Uterus (tissue), 2 donors: ENCODE measurements around the gene C2CD4A.

Experiments used
- POLR2A ChIP-seq, 2 donors: fragments of 450-650 bp; IDR thresholded peaks; one replicate each; pipeline ENCODE4 v1.6.1; 2016; ENCODE audit warnings: antibody characterized with exemption in 2 of 2, mild to moderate bottlenecking in 1 of 2, moderate library complexity in 1 of 2
- TF ChIP-seq, protein P1 (sequence below), 4 experiments: fragments of 200-600 bp in 2 of 4; fragments of 450-650 bp in 2 of 4; sonication (generic) in 2 of 4; IDR thresholded peaks; one replicate each; pipeline ENCODE4 v1.5.1; 2016 to 2019; ENCODE audit warnings: antibody characterized with exemption in 4 of 4, mild to moderate bottlenecking in 2 of 4, moderate library complexity in 1 of 4

DNA sequence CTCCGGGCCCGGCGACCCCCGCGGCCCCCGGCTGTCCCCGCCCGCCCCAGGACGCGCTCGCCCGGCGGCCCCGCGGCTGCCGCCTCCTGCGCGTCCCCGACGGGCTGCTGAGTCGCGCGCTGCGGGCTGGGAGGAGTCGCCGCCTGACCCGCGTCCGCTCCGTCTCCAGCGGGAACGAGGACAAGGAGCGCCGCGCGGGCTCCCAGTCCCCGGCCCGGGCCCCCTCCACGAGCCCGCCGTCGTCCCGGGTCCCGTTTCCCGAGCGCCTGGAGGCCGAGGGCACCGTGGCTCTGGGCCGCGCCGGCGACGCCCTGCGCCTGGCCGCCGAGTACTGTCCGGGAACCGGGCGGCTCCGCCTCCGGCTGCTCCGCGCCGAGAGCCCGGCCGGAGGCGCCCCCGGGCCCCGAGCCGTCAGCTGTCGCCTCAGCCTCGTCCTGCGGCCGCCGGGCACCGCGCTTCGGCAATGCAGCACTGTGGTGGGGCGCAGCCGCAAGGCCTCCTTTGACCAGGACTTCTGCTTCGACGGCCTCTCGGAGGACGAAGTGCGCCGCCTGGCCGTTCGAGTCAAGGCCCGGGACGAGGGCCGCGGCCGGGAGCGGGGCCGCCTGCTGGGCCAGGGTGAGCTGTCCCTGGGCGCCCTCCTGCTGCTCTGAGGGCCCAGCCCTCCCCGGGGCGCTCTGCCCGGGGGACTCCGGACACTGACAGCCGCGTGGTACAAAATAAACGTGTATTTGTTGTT is 1.5 kb downstream of the C2CD4A start:
- TF ChIP-seq, protein P1, sequence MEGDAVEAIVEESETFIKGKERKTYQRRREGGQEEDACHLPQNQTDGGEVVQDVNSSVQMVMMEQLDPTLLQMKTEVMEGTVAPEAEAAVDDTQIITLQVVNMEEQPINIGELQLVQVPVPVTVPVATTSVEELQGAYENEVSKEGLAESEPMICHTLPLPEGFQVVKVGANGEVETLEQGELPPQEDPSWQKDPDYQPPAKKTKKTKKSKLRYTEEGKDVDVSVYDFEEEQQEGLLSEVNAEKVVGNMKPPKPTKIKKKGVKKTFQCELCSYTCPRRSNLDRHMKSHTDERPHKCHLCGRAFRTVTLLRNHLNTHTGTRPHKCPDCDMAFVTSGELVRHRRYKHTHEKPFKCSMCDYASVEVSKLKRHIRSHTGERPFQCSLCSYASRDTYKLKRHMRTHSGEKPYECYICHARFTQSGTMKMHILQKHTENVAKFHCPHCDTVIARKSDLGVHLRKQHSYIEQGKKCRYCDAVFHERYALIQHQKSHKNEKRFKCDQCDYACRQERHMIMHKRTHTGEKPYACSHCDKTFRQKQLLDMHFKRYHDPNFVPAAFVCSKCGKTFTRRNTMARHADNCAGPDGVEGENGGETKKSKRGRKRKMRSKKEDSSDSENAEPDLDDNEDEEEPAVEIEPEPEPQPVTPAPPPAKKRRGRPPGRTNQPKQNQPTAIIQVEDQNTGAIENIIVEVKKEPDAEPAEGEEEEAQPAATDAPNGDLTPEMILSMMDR (IDR thresholded peaks at IDR 0.05): peak in 1 of 4 experiments; percentile 29
- TF ChIP-seq POLR2A (IDR thresholded peaks at IDR 0.05): peak in 1 of 2 donors; percentile 20
